ENCODE results near the gene BTG2.

GRCh38 chr1:203317429-203318228 is 12.3 kb downstream of the BTG2 start:
- no peak for TF ChIP-seq CTCF (conservative IDR thresholded peaks at IDR 0.05 in 1 of 2, IDR thresholded peaks at IDR 0.05 in 1 of 2; ENCODE audit: low read depth in 1 of 2, low read length in 2 of 2)
- TF ChIP-seq EZH2 (IDR thresholded peaks at IDR 0.05; ENCODE audit: low read length, missing control alignments) = no peak
